Smooth muscle cell (in vitro differentiated cells): ENCODE measurements around the gene ATXN3L. TPM values are rescaled to one million over a fixed set of nuclear protein-coding genes. Genes with fewer than 3 reads are reported as not detected.

ENCODE experiments used
- DNase-seq: peaks from one replicate; lab custom pipeline; 2025; ENCODE audit not compliant: unreplicated experiment; lab: John Stamatoyannopoulos, UW
- H2AFZ ChIP-seq: fragments of 200-600 bp; sonication (generic); 2 replicates; pipeline ENCODE4 v1.6.0; 2016; ENCODE audit warnings: antibody characterized with exemption, low read depth, mild to moderate bottlenecking
- H3F3A ChIP-seq: fragments of 200-600 bp; sonication (generic); 2 replicates; pipeline ENCODE4 v1.6.0; 2017; ENCODE audit warnings: antibody characterized with exemption, low read depth
- H3K27ac ChIP-seq: fragments of 200-600 bp; sonication (generic); 2 replicates; pipeline ENCODE4 v1.5.1; 2016; ENCODE audit warnings: low read depth, mild to moderate bottlenecking
- H3K27me3 ChIP-seq: fragments of 200-600 bp; sonication (generic); 2 replicates; pipeline ENCODE4 v1.6.1; 2016; ENCODE audit warnings: low read depth, mild to moderate bottlenecking
- H3K36me3 ChIP-seq: fragments of 200-600 bp; sonication (generic); 2 replicates; pipeline ENCODE4 v1.5.1; 2016; ENCODE audit warnings: low read depth
- H3K4me1 ChIP-seq: fragments of 200-600 bp; sonication (generic); 2 replicates; pipeline ENCODE4 v1.5.1; 2016; ENCODE audit warnings: low read depth
- H3K4me2 ChIP-seq: fragments of 200-600 bp; sonication (generic); 2 replicates; pipeline ENCODE4 v1.6.0; 2016; ENCODE audit warnings: mild to moderate bottlenecking
- H3K4me3 ChIP-seq: fragments of 200-600 bp; sonication (generic); 2 replicates; pipeline ENCODE4 v1.5.1; 2016; ENCODE audit warnings: mild to moderate bottlenecking
- H3K79me2 ChIP-seq: fragments of 200-600 bp; sonication (generic); 2 replicates; pipeline ENCODE4 v1.6.0; 2016; ENCODE audit warnings: low read depth, mild to moderate bottlenecking
- H3K9ac ChIP-seq: fragments of 200-600 bp; sonication (generic); 2 replicates; pipeline ENCODE4 v1.6.0; 2016; ENCODE audit warnings: low read depth
- H3K9me3 ChIP-seq: fragments of 200-600 bp; sonication (generic); replicated peaks from 2 replicates; pipeline ENCODE4 v1.5.1; 2016; ENCODE audit warnings: low read depth
- H4K20me1 ChIP-seq: fragments of 200-600 bp; sonication (generic); 2 replicates; pipeline ENCODE4 v1.6.0; 2016; ENCODE audit warnings: low read depth
- CTCF ChIP-seq: fragments of 200-600 bp; sonication (generic); IDR thresholded peaks from 2 replicates; pipeline ENCODE4 v1.5.1; 2017; ENCODE audit warnings: borderline replicate concordance, mild to moderate bottlenecking, antibody characterized with exemption; ENCODE audit not compliant: insufficient read depth, poor library complexity, severe bottlenecking
- WGBS: methylation state at CpG from one replicate; pipeline ENCODE4 v1.1.7; 2016; ENCODE audit warnings: low lambda C conversion rate; 5-methylcytosine and 5-hydroxymethylcytosine counted together
- polyA plus RNA-seq: library from polyadenylated mRNA; unstranded; fragments of >200 nt; fragmentation: Nextera tagmentation; extraction: Ambion mirVana; gene quantifications from 2 replicates; pipeline ENCODE4 v1.2.1, GENCODE V29; 2016
- total RNA-seq: library from RNA; depleted of rRNA; stranded (reverse); fragments of >200 nt; gene quantifications from 2 replicates; pipeline ENCODE4 v1.2.3, GENCODE V29; 2014

ATXN3L gene
- total and polyA plus RNA-seq, 2 experiments from 2014 or later: not detected

- H3K9me3 ChIP-seq: no peaks in the 10 kb centered on the region
- H3K27me3 ChIP-seq: no peaks in the 10 kb centered on the region
- H3K4me2 ChIP-seq: no peak overlapping the region
- H3K36me3 ChIP-seq: no peaks in the 10 kb centered on the region
- H3K4me1 ChIP-seq: no peaks in the 10 kb centered on the region
- no peak overlapping the region for H3K27ac ChIP-seq
- H3K4me3 ChIP-seq: no peak overlapping the region
- no peak for TF ChIP-seq CTCF
- H4K20me1 ChIP-seq: no peaks in the 10 kb centered on the region
- no peaks in the 10 kb centered on the region for H3K79me2 ChIP-seq
- DNase-seq: no peak
- no peaks in the 10 kb centered on the region for H3F3A ChIP-seq
- no peak overlapping the region for H3K9ac ChIP-seq
- WGBS: 86% methylated on average over 2 of the region's 2 CpGs
- H2AFZ ChIP-seq: no peak overlapping the region
Observed at GRCh38 chrX:13330446-13330845, 10.6 kb upstream of the ATXN3L start.

GRCh38 chrX:13327666-13328065 is 7.8 kb upstream of the ATXN3L start:
- Histone ChIP-seq H3K79me2 (no peaks in the 10 kb centered on the region), H4K20me1 (no peaks in the 10 kb centered on the region), H3K9me3 (no peaks in the 10 kb centered on the region), H3K9ac (no peak overlapping the region), H3K4me1 (no peaks in the 10 kb centered on the region), H2AFZ (no peak overlapping the region), H3K27me3 (no peaks in the 10 kb centered on the region), H3K4me3 (no peak overlapping the region), H3K36me3 (no peaks in the 10 kb centered on the region), H3K27ac (no peak overlapping the region), H3K4me2 (no peak overlapping the region), H3F3A (no peaks in the 10 kb centered on the region)
- no peak for DNase-seq
- no peak for TF ChIP-seq CTCF
- WGBS: 98% methylated on average over 8 of the region's 8 CpGs

- no peak for DNase-seq
- no peaks in the 10 kb centered on the region for H3K9me3 ChIP-seq
- no peak for TF ChIP-seq CTCF
- H2AFZ ChIP-seq: no peak overlapping the region
- H3K4me2 ChIP-seq: no peak overlapping the region
- no peaks in the 10 kb centered on the region for H3K36me3 ChIP-seq
- no peaks in the 10 kb centered on the region for H3K27me3 ChIP-seq
- no peaks in the 10 kb centered on the region for H3K4me1 ChIP-seq
- no peak overlapping the region for H3K4me3 ChIP-seq
- no peak overlapping the region for H3K9ac ChIP-seq
- H3K79me2 ChIP-seq: no peaks in the 10 kb centered on the region
- WGBS: 95% methylated on average over 1 of the region's 1 CpG
- no peaks in the 10 kb centered on the region for H3F3A ChIP-seq
- H4K20me1 ChIP-seq: no peaks in the 10 kb centered on the region
- no peak overlapping the region for H3K27ac ChIP-seq
Observed at GRCh38 chrX:13323241-13323640, 3.4 kb upstream of the ATXN3L start.

- 97% methylated on average over 6 of the region's 6 CpGs for WGBS
- H3K4me2 ChIP-seq: no peak overlapping the region
Observed at GRCh38 chrX:13317366-13317765, 2.5 kb downstream of the ATXN3L start.

More at GRCh38 chrX:13317366-13317765, 2.5 kb downstream of the ATXN3L start:
- Histone ChIP-seq H3K4me1 (no peaks in the 10 kb centered on the region), H3K4me3 (no peak overlapping the region), H3K9me3 (no peaks in the 10 kb centered on the region), H3K27me3 (no peaks in the 10 kb centered on the region), H3K79me2 (no peaks in the 10 kb centered on the region), H3K36me3 (no peaks in the 10 kb centered on the region), H3K9ac (no peak overlapping the region), H3K27ac (no peak overlapping the region), H3F3A (no peaks in the 10 kb centered on the region), H2AFZ (no peak overlapping the region), H4K20me1 (no peaks in the 10 kb centered on the region)
- no peak for TF ChIP-seq CTCF
- no peak for DNase-seq
